Activated naive CD4-positive, alpha-beta T cell treated with anti-CD3 and anti-CD28 coated beads, Interleukin-2, amount 10 ng/mL, durations not matched to agents 7 days and 5 days (primary cell): Measurements from ENCODE around the gene METTL16.

ENCODE experiments used
- CTCF ChIA-PET: fragments of 350-600 bp; sonication (Branson Sonifier 250); formaldehyde crosslinking; loops from one replicate; lab custom pipeline; 2021; ENCODE audit warnings: antibody characterized with exemption; lab: Charles Lee
- DNase-seq: peaks from one replicate; pipeline ENCODE4 v3.0.0-alpha.2; 2020
- H3K27ac Mint-ChIP-seq: one replicate; pipeline ENCODE4 v1.8.0; 2021; ENCODE audit warnings: mild to moderate bottlenecking, moderate library complexity, mixed read lengths
- H3K27me3 Mint-ChIP-seq: one replicate; pipeline ENCODE4 v1.8.0; 2021; ENCODE audit warnings: mild to moderate bottlenecking, mixed read lengths
- H3K36me3 Mint-ChIP-seq: one replicate; pipeline ENCODE4 v1.8.0; 2021; ENCODE audit warnings: mixed read lengths
- H3K4me1 Mint-ChIP-seq: one replicate; pipeline ENCODE4 v1.8.0; 2021; ENCODE audit warnings: mixed read lengths
- H3K4me3 Mint-ChIP-seq: one replicate; pipeline ENCODE4 v1.8.0; 2021; ENCODE audit warnings: mild to moderate bottlenecking, moderate library complexity, mixed read lengths
- H3K9me3 Mint-ChIP-seq: one replicate; pipeline ENCODE4 v1.8.0; 2021; ENCODE audit warnings: mixed read lengths

Gene METTL16

GRCh38 chr17:2388683-2389055 lies 123.0 kb downstream of the METTL16 start:
- CTCF ChIA-PET, result interaction anchor here (13.1 kb wide), 1 partner anchor 22 kb away, joined by 467 read pairs; the partner anchor contains the start of gene MNT
- H3K27me3 Mint-ChIP-seq, result no peaks in the 10 kb centered on the region
- no peaks in the 10 kb centered on the region for H3K9me3 Mint-ChIP-seq
- H3K36me3 Mint-ChIP-seq, result peaks cover 20% of the 10 kb centered on the region
- H3K27ac Mint-ChIP-seq, result peak overlapping the region; percentile 52
- H3K4me3 Mint-ChIP-seq, result no peak overlapping the region
- H3K4me1 Mint-ChIP-seq, result peaks cover 33% of the 10 kb centered on the region
- DNase-seq, result no peak

- Mint-ChIP-seq H3K36me3 (peaks cover 21% of the 10 kb centered on the region), H3K4me1 (peaks cover 36% of the 10 kb centered on the region), H3K4me3 (no peak overlapping the region), H3K27me3 (no peaks in the 10 kb centered on the region), H3K27ac (no peak overlapping the region), H3K9me3 (no peaks in the 10 kb centered on the region)
- DNase-seq, result no peak
- CTCF ChIA-PET, result interaction anchor here (13.1 kb wide), 1 partner anchor 23 kb away, joined by 467 read pairs; the partner anchor contains the start of gene MNT
Measured at GRCh38 chr17:2388020-2388682, 123.5 kb downstream of the METTL16 start.

- CTCF ChIA-PET, result interaction anchor here (13.1 kb wide), 1 partner anchor 23 kb away, joined by 467 read pairs; the partner anchor contains the start of gene MNT
- peaks cover 21% of the 10 kb centered on the region for H3K36me3 Mint-ChIP-seq
- no peak overlapping the region for H3K27ac Mint-ChIP-seq
- DNase-seq, result no peak
- H3K27me3 Mint-ChIP-seq, result no peaks in the 10 kb centered on the region
- H3K4me3 Mint-ChIP-seq, result no peak overlapping the region
- H3K9me3 Mint-ChIP-seq, result no peaks in the 10 kb centered on the region
- H3K4me1 Mint-ChIP-seq, result peaks cover 41% of the 10 kb centered on the region
Measured at GRCh38 chr17:2387086-2388019, 124.3 kb downstream of the METTL16 start.

GRCh38 chr17:2386400-2387085 lies 125.1 kb downstream of the METTL16 start:
- Mint-ChIP-seq H3K27ac (no peak overlapping the region), H3K36me3 (peaks cover 15% of the 10 kb centered on the region), H3K9me3 (no peaks in the 10 kb centered on the region), H3K4me1 (peaks cover 33% of the 10 kb centered on the region), H3K27me3 (no peaks in the 10 kb centered on the region), H3K4me3 (no peak overlapping the region)
- DNase-seq, result no peak
- CTCF ChIA-PET, result interaction anchor here (0.6 to 13.1 kb wide), 2 partner anchors 24 to 34 kb away, joined by 3 to 467 read pairs; partner anchors contain the start of gene MNT

GRCh38 chr17:2385240-2386210 lies 126.2 kb downstream of the METTL16 start:
- no peaks in the 10 kb centered on the region for H3K27me3 Mint-ChIP-seq
- peak overlapping the region; percentile 33 for H3K27ac Mint-ChIP-seq
- no peak for DNase-seq
- H3K9me3 Mint-ChIP-seq, result no peaks in the 10 kb centered on the region
- peaks cover 26% of the 10 kb centered on the region for H3K4me1 Mint-ChIP-seq
- CTCF ChIA-PET, result interaction anchor here (13.1 kb wide), 1 partner anchor 25 kb away, joined by 467 read pairs; the partner anchor contains the start of gene MNT
- no peak overlapping the region for H3K4me3 Mint-ChIP-seq
- peaks cover 13% of the 10 kb centered on the region for H3K36me3 Mint-ChIP-seq

GRCh38 chr17:2384439-2385127 lies 127.1 kb downstream of the METTL16 start:
- CTCF ChIA-PET, result interaction anchor here (13.1 kb wide), 1 partner anchor 26 kb away, joined by 467 read pairs; the partner anchor contains the start of gene MNT
- H3K27me3 Mint-ChIP-seq, result no peaks in the 10 kb centered on the region
- H3K9me3 Mint-ChIP-seq, result no peaks in the 10 kb centered on the region

GRCh38 chr17:2383628-2384167 lies 128.0 kb downstream of the METTL16 start:
- peak overlapping the region; percentile 42 for H3K27ac Mint-ChIP-seq
- H3K9me3 Mint-ChIP-seq, result no peaks in the 10 kb centered on the region
- H3K27me3 Mint-ChIP-seq, result no peaks in the 10 kb centered on the region
- no peak overlapping the region for H3K4me3 Mint-ChIP-seq
- CTCF ChIA-PET, result interaction anchor here (1.4 to 13.1 kb wide), 10 partner anchors 8 to 329 kb away, joined by 4 to 467 read pairs (median 8); partner anchors contain the start of genes HIC1 and MNT
- DNase-seq, result no peak
- H3K4me1 Mint-ChIP-seq, result peaks cover 11% of the 10 kb centered on the region
- H3K36me3 Mint-ChIP-seq, result peaks cover 6% of the 10 kb centered on the region

More at GRCh38 chr17:2384439-2385127, 127.1 kb downstream of the METTL16 start:
- no peak for DNase-seq
- H3K27ac Mint-ChIP-seq, result no peak overlapping the region
- no peak overlapping the region for H3K4me3 Mint-ChIP-seq
- peaks cover 18% of the 10 kb centered on the region for H3K4me1 Mint-ChIP-seq
- peaks cover 11% of the 10 kb centered on the region for H3K36me3 Mint-ChIP-seq

- H3K27ac Mint-ChIP-seq, result no peak overlapping the region
Measured at GRCh38 chr17:2380950-2381649, 130.6 kb downstream of the METTL16 start.

GRCh38 chr17:2380226-2380922 lies 131.3 kb downstream of the METTL16 start:
- H3K36me3 Mint-ChIP-seq, result peaks cover 7% of the 10 kb centered on the region

More at GRCh38 chr17:2380950-2381649, 130.6 kb downstream of the METTL16 start:
- Mint-ChIP-seq H3K36me3 (peaks cover 5% of the 10 kb centered on the region), H3K4me1 (peaks cover 9% of the 10 kb centered on the region), H3K4me3 (no peak overlapping the region), H3K27me3 (no peaks in the 10 kb centered on the region), H3K9me3 (no peaks in the 10 kb centered on the region)
- no peak for DNase-seq
- CTCF ChIA-PET, result interaction anchor here (1.2 to 13.1 kb wide), 7 partner anchors 11 to 326 kb away, joined by 3 to 467 read pairs (median 14); partner anchors contain the start of genes HIC1 and MNT

GRCh38 chr17:2379489-2380225 lies 132.0 kb downstream of the METTL16 start:
- Mint-ChIP-seq H3K4me3 (no peak overlapping the region), H3K27ac (no peak overlapping the region), H3K27me3 (no peaks in the 10 kb centered on the region), H3K4me1 (peaks cover 9% of the 10 kb centered on the region), H3K9me3 (no peaks in the 10 kb centered on the region), H3K36me3 (peaks cover 9% of the 10 kb centered on the region)
- CTCF ChIA-PET, result interaction anchor here (13.1 kb wide), 1 partner anchor 31 kb away, joined by 467 read pairs; the partner anchor contains the start of gene MNT
- no peak for DNase-seq

More at GRCh38 chr17:2380226-2380922, 131.3 kb downstream of the METTL16 start:
- CTCF ChIA-PET, result interaction anchor here (1.2 to 13.1 kb wide), 3 partner anchors 17 to 325 kb away, joined by 3 to 467 read pairs (median 14); partner anchors contain the start of genes HIC1 and MNT
- Mint-ChIP-seq H3K4me1 (peaks cover 9% of the 10 kb centered on the region), H3K27me3 (no peaks in the 10 kb centered on the region), H3K4me3 (no peak overlapping the region), H3K9me3 (no peaks in the 10 kb centered on the region), H3K27ac (no peak overlapping the region)
- no peak for DNase-seq
